HG03039 (cell line): ENCODE data around the gene NKX1-2.
"Not testable (repeated sequence)": the region's sequence is repeated elsewhere in the genome, so short reads cannot be mapped to it uniquely, and the experiment has no call there.

Experiments used
- ATAC-seq: cut with Tn5 transposase; IDR thresholded peaks from one replicate; pipeline ENCODE4 v1.9.1; 2021; ENCODE audit warnings: mild to moderate bottlenecking, moderate library complexity; ENCODE audit not compliant: unreplicated experiment

The NKX1-2 gene

GRCh38 chr10:124453960-124454610, 4.2 kb upstream of the NKX1-2 start:
- ATAC-seq: no peak

GRCh38 chr10:124451276-124451675, 1.4 kb upstream of the NKX1-2 start:
- ATAC-seq: no peak

GRCh38 chr10:124450783-124451057, 885 bp upstream of the NKX1-2 start:
- ATAC-seq: no peak

- ATAC-seq: no peak
Measured at GRCh38 chr10:124449170-124450011, 444 bp downstream of the NKX1-2 start.

GRCh38 chr10:124448696-124449169, 1.1 kb downstream of the NKX1-2 start:
- ATAC-seq: no peak

- ATAC-seq: no peak
Measured at GRCh38 chr10:124447751-124448466, 1.9 kb downstream of the NKX1-2 start.

- no peak for ATAC-seq
Measured at GRCh38 chr10:124446830-124447750, 2.7 kb downstream of the NKX1-2 start.

GRCh38 chr10:124441694-124442093, 8.1 kb downstream of the NKX1-2 start:
- not testable (repeated sequence) for ATAC-seq

- no peak for ATAC-seq
Measured at GRCh38 chr10:124436191-124436638, 13.6 kb downstream of the NKX1-2 start.

- not testable (repeated sequence) for ATAC-seq
Measured at GRCh38 chr10:124435683-124436082, 14.2 kb downstream of the NKX1-2 start.

- no peak for ATAC-seq
Measured at GRCh38 chr10:124433461-124433860, 16.4 kb downstream of the NKX1-2 start.

- ATAC-seq: no peak
Measured at GRCh38 chr10:124430077-124430476, 19.8 kb downstream of the NKX1-2 start.

- no peak for ATAC-seq
Measured at GRCh38 chr10:124429576-124429975, 20.3 kb downstream of the NKX1-2 start.

- no peak for ATAC-seq
Measured at GRCh38 chr10:124428207-124428777, 21.5 kb downstream of the NKX1-2 start.

GRCh38 chr10:124425227-124425962, 24.4 kb downstream of the NKX1-2 start:
- ATAC-seq: no peak

GRCh38 chr10:124423813-124424212, 26.0 kb downstream of the NKX1-2 start:
- ATAC-seq: no peak

- ATAC-seq: no peak
Measured at GRCh38 chr10:124422742-124423141, 27.1 kb downstream of the NKX1-2 start.

- ATAC-seq: no peak
Measured at GRCh38 chr10:124420254-124420653, 29.6 kb downstream of the NKX1-2 start.

GRCh38 chr10:124419635-124420034, 30.2 kb downstream of the NKX1-2 start:
- ATAC-seq: no peak
